ENCODE data around the gene KIF22.

The KIF22 gene

GRCh38 chr16:29804455-29805231, 14.1 kb downstream of the KIF22 start:
- no peak for DNase-seq

- DNase-seq = peak; percentile 94
Measured at GRCh38 chr16:29805232-29806098, 14.9 kb downstream of the KIF22 start.

DNA sequence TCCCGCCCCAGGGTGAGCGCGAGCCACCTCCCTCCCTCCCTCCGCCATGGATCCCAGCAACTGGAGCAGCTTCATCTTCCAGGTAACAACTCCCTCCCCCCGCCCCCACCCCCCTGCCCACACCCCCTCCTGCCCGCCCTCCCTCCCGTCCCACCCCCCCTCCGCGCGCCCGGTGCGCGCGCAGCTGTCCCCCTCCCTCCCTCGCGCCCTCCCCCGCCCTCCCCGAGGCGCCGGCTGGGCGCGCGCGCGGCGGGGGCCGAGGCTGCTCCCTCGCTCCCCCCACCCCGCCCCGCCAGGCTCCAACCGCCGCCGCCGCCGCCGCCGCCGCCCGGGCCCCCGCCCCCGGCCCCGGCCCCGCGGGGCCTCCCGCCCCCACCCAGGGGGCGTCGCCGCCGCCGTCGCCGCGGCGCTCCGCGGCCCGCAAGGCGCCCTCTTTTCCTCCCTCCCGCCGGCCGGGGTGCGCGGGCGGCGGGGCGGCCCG, 15.6 kb downstream of the KIF22 start, which contains the start of gene MAZ:
MAZ (plus strand) TSS at position 431 of the 481 bp plus-strand sequence. CDS start 173 bp downstream, outside the sequence.
- DNase-seq = peak; percentile 79

DNA sequence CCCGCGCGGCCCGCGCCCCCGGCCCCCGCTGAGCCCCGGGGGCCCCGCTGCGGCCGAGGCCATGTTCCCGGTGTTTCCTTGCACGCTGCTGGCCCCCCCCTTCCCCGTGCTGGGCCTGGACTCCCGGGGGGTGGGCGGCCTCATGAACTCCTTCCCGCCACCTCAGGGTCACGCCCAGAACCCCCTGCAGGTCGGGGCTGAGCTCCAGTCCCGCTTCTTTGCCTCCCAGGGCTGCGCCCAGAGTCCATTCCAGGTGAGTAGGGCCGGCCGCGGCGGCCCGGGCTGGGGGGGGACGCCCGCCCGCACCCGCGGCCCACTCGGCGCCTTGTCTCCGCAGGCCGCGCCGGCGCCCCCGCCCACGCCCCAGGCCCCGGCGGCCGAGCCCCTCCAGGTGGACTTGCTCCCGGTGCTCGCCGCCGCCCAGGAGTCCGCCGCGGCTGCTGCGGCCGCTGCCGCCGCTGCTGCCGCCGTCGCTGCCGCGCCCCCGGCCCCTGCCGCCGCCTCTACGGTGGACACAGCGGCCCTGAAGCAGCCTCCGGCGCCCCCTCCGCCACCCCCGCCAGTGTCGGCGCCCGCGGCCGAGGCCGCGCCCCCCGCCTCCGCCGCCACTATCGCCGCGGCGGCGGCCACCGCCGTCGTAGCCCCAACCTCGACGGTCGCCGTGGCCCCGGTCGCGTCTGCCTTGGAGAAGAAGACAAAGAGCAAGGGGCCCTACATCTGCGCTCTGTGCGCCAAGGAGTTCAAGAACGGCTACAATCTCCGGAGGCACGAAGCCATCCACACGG, 16.3 kb downstream of the KIF22 start:
- DNase-seq = peak; percentile 23

DNA sequence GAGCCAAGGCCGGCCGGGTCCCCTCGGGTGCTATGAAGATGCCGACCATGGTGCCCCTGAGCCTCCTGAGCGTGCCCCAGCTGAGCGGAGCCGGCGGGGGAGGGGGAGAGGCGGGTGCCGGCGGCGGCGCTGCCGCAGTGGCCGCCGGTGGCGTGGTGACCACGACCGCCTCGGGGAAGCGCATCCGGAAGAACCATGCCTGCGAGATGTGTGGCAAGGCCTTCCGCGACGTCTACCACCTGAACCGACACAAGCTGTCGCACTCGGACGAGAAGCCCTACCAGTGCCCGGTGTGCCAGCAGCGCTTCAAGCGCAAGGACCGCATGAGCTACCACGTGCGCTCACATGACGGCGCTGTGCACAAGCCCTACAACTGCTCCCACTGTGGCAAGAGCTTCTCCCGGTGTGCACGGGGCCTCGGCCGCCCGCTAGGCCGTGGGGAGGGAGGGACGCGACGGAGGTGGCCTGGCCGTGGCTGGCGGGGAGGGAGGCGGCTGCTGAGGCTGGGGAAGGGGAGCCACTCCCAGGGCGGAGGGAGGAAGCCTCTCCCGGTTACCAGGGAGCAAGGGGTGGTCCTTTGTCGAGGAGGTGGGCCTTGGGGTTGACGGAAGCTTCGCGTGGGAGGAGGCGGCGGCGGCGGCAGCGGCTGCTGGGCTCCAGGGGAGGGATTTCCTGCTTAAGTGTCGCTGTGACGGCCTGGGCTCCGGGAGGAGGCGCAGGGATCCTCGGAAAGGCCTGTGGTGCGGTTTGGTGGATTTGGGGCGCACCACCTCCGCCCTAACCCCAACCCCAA, 17.1 kb downstream of the KIF22 start:
- peak; percentile 82 for DNase-seq

GRCh38 chr16:29808219-29808900, 17.8 kb downstream of the KIF22 start:
- no peak for DNase-seq

- no peak for DNase-seq
Measured at GRCh38 chr16:29809031-29809747, 18.6 kb downstream of the KIF22 start.

DNA sequence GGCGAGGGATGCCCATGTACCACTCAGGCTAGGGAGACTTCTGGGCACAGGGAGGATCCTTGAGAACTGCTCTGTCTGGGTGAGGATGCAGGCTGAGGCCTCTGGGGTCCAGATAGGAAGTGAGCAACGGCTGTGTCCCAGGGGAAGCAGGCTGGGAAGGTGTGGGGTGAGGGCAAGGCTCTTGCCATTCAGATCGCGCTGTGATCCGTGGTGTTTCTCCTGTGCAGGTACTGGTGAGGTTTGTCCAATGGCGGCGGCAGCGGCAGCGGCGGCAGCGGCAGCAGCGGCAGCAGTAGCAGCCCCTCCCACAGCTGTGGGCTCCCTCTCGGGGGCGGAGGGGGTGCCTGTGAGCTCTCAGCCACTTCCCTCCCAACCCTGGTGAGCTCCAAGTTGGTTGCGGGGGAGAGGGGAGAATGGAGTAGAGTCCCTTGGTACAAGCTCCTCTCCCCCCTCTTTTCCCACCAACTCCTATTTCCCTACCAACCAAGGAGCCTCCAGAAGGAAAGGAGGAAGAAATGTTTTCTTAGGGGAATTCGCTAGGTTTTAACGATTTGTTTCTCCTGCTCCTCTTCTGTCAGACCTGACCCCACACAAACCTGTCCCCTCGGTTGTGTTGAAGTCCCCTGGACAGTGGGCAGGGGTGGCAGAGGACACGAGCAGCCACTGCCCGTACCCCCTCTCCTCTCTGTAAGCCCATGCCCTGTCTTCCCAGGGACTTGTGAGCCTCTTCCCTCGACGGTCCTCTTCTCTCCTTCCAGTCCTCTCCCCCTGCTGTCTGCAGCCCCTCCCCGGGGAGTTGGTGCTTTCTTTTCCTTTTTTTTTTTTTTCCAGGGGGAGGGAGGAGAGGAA, 19.5 kb downstream of the KIF22 start:
- no peak for DNase-seq

GRCh38 chr16:29810699-29811169, 20.2 kb downstream of the KIF22 start:
- DNase-seq = no peak

DNA sequence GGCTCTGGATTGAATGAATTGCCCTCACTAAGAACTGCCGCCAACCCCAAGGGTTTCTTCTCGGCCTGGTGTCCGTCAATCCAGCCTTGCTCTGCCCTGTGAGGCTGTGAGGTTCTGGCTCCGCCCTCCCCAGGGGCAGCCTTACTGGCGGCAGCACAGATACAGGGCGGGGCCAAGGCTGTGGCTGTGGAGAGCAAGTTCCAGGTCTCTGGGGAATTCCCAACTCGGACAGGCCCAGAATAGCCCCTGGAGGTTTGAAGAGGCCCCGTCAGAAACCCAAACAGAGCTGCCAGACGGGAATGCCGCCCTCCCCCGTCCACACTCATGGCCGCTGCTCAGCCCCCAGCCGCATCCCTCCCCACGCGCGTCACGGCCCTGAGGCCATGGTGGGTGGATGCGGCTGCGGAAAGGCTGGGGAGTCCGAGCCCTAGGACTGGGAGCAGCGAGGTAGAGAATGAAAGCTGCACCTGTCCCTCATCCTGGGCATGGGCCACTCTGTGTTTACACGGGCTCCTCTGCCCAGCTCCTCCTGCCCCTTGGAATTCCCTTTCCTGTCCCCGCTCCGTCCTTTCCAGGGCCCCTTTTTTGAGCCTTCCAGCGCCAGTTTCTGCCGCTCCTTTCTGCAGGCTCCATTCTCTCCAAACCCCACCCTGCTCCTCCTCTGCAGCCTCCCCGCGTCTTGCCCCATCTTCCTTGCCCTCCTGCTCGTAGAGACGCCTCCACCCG, 20.8 kb downstream of the KIF22 start:
- no peak for DNase-seq

DNA sequence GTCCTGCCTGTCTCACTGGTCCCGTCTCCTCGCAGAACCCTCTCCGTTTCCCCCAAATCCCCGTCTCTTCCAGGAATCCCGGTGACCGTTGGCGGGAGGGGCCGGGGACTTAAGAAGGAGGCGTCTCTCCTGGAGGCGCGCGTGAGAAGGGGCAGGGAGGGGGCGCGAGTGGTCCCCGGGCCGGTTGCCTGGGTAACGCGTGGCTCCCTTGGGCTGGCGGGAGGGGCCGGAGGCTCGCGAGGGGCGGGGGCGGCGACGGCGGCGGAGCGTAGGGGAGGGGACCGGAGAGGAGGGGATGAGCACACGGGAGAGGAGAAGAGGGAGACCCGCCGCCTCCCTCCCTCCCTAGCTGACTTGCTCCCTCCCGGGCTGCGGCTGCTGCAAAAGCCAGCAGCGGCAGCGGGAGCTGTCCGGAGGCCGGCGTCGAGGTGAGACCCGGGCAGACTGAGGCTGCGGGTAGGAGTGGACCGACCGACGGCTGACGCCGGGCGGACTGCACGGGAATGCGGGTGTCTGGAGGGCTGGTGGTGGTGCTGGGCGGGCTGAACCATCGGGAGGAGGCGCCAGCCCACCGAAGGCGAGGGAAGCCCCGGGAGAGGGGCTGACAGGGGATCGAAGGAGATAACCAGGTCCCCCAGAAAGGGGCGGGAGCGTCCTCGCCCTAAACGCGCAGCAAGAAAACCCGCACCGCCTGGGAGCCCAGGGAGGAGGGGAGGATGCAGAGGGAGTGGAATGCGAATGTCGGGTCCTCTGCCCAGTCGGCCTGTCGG, 21.5 kb downstream of the KIF22 start, which contains the start of gene PRRT2:
PRRT2 (plus strand) TSS at position 298 of the 770 bp plus-strand sequence. CDS start 862 bp downstream, outside the sequence.
- no peak for DNase-seq

DNA sequence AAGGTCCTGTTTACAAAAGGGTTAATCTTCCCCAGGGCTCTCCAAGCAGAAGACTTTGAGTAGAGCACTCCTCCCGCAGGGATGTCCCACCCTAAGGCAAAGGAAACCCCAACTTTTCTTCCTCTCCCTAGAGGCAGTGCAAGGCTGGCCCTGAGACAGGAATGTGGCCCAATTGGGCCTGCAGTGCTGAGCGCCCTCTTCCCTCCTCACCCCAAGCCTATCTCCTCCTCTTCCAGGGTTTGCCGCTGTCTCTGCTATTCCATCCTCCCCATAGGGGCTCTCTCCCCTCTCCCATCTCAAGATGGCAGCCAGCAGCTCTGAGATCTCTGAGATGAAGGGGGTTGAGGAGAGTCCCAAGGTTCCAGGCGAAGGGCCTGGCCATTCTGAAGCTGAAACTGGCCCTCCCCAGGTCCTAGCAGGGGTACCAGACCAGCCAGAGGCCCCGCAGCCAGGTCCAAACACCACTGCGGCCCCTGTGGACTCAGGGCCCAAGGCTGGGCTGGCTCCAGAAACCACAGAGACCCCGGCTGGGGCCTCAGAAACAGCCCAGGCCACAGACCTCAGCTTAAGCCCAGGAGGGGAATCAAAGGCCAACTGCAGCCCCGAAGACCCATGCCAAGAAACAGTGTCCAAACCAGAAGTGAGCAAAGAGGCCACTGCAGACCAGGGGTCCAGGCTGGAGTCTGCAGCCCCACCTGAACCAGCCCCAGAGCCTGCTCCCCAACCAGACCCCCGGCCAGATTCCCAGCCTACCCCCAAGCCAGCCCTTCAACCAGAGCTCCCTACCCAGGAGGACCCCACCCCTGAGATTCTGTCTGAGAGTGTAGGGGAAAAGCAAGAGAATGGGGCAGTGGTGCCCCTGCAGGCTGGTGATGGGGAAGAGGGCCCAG, 22.4 kb downstream of the KIF22 start:
- no peak for DNase-seq

GRCh38 chr16:29813644-29814562, 23.4 kb downstream of the KIF22 start:
- DNase-seq = no peak

GRCh38 chr16:29814592-29814991, 24.0 kb downstream of the KIF22 start:
- DNase-seq = no peak

DNA sequence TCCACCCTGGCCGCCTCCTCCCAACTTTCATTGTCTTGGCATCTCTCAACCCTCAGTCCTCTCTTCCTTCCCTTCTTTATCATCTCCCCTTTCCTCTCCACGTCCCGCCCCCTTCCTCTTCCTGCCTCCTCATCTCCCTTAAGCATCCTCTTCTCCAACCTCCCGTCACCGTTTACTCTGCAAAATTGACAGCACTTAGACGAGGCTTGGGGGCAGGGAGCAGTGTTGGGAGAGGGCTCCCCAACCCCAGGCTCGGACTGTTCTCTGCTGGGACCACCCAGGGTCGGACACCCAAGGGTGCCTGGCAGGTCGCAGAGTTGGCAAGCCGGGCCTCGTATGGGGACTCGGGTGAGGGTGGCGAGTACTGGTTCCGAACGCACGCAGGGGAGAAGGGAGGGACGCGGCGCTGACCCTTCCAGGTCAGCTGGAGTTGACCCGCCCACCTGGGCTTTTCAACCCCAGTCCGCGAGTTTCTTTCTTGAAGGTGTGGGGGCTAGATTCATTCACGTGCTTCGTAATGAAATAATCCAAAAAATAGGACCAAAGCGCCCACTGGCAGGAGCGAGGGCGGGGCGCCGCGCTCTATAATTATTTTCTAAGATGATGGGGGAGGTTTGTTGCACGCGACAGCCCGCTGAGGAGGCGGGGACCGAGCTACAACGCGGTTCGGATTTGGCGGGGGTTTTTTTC, 24.6 kb downstream of the KIF22 start:
- DNase-seq = no peak

All from GF-D8 (cell line).